ENCODE results near the gene SKIC3.

Gene SKIC3

DNA sequence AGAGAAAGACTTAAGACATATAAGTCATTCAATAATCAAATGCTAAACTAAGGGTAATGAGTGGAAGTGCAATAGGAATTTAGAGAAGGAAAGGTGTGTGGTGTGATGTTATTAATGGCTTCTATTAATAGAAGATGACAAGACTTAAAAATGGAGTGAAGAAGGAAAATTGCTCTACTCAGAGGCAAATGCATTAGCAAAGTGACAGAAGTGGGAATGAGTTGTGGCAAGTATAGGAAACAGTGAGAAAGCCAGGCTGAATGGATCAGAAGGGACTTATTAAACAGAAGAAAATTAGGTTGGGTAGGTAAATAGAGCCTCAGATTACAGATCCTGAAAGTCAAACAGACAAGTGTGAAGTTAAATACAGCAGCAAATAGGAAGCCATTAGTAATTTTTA lies 5.7 kb downstream of the SKIC3 start:
- Histone ChIP-seq H3K4me3 (ENCODE audit: low read depth, low read length) (no peak overlapping the region), H3K14ac (ENCODE audit: low read length) (no peak overlapping the region), H4K12ac (ENCODE audit: low read depth, low read length) (no peak overlapping the region), H3K4me1 (ENCODE audit: control insufficient read depth in 1 of 2, insufficient read depth in 2 of 2, low read length in 2 of 2) (peaks cover 5 to 6% of the 10 kb centered on the region in 2 experiments), H4K8ac (ENCODE audit: low read depth, low read length) (no peak overlapping the region), H2AFZ (ENCODE audit: insufficient read depth, low read length, poor library complexity) (no peak overlapping the region), H3K4ac (ENCODE audit: low read depth, low read length) (no peak overlapping the region), H3K27me3 (ENCODE audit: insufficient read depth, low read length) (no peaks in the 10 kb centered on the region), H2BK5ac (ENCODE audit: low read depth, low read length, poor library complexity) (no peak overlapping the region), H2BK12ac (ENCODE audit: low read length) (no peak overlapping the region), H3K9ac (ENCODE audit: low read length) (no peak overlapping the region), H3K9me3 (ENCODE audit: insufficient read depth, low read depth, low read length) (no peaks in the 10 kb centered on the region), H3K4me2 (ENCODE audit: low read length) (no peak overlapping the region), H3K23ac (ENCODE audit: low read length) (no peak overlapping the region), H2AK5ac (ENCODE audit: low read length) (no peak overlapping the region), H3K36me3 (ENCODE audit: control insufficient read depth in 1 of 2, insufficient read depth in 2 of 2, low read length in 2 of 2) (peaks cover 0 to 6% of the 10 kb centered on the region in 2 experiments), H2BK120ac (ENCODE audit: insufficient read depth, low read length, poor library complexity) (no peak overlapping the region), H3K18ac (ENCODE audit: low read length) (no peak overlapping the region), H3K79me1 (ENCODE audit: low read length) (no peaks in the 10 kb centered on the region), H3K27ac (ENCODE audit: low read depth, low read length) (no peak overlapping the region), H4K91ac (ENCODE audit: low read depth, low read length) (no peak overlapping the region), H3K79me2 (ENCODE audit: control insufficient read depth, insufficient read depth, low read length, poor library complexity) (no peaks in the 10 kb centered on the region)
- DNase-seq: no peak

DNA sequence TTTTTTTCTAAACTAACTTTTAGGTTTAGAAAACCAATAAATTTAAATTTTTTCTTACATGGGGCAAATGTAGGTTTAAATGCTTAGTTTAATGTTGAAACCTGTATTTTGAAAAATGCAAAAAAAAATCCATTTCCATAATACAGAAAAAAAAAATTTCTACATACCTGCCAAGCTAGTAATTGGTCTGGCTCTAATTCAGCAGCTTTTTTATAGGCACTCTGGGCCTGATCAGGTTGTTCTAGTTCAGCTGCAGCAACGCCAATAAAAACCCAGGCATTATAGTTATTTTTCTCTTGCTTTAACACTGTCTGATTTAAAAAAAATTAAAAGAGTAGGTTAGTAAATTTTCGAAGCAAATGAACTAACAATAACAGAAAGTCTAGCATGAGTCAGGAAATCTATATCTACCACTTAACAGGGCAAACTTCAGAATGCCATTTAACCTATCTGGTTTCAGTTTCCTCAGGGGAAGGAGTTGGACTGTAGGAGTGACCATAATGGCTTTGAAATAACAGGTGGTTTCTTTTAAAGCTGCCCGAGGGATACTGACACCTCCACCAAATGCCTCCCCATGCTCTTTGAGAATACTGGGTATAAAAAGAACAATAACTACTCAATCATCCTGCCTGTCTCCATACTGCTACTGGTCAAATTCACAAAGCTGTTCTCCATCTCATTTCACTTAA lies 11.6 kb downstream of the SKIC3 start:
- Histone ChIP-seq H3K4me1 (ENCODE audit: control insufficient read depth in 1 of 2, insufficient read depth in 2 of 2, low read length in 2 of 2) (no peaks in the 10 kb centered on the region), H3K23ac (ENCODE audit: low read length) (no peak overlapping the region), H3K79me1 (ENCODE audit: low read length) (no peaks in the 10 kb centered on the region), H3K79me2 (ENCODE audit: control insufficient read depth, insufficient read depth, low read length, poor library complexity) (no peaks in the 10 kb centered on the region), H2BK120ac (ENCODE audit: insufficient read depth, low read length, poor library complexity) (no peak overlapping the region), H3K27ac (ENCODE audit: low read depth, low read length) (no peak overlapping the region), H3K4me3 (ENCODE audit: low read depth, low read length) (no peak overlapping the region), H4K91ac (ENCODE audit: low read depth, low read length) (no peak overlapping the region), H2AFZ (ENCODE audit: insufficient read depth, low read length, poor library complexity) (no peak overlapping the region), H3K18ac (ENCODE audit: low read length) (no peak overlapping the region), H3K14ac (ENCODE audit: low read length) (no peak overlapping the region), H3K4me2 (ENCODE audit: low read length) (no peak overlapping the region), H3K27me3 (ENCODE audit: insufficient read depth, low read length) (no peaks in the 10 kb centered on the region), H3K9me3 (ENCODE audit: insufficient read depth, low read depth, low read length) (no peaks in the 10 kb centered on the region), H3K4ac (ENCODE audit: low read depth, low read length) (no peak overlapping the region), H4K12ac (ENCODE audit: low read depth, low read length) (no peak overlapping the region), H3K9ac (ENCODE audit: low read length) (no peak overlapping the region), H2BK12ac (ENCODE audit: low read length) (no peak overlapping the region), H2BK5ac (ENCODE audit: low read depth, low read length, poor library complexity) (no peak overlapping the region), H3K36me3 (ENCODE audit: control insufficient read depth in 1 of 2, insufficient read depth in 2 of 2, low read length in 2 of 2) (peaks cover 5 to 10% of the 10 kb centered on the region in 2 experiments), H2AK5ac (ENCODE audit: low read length) (no peak overlapping the region), H4K8ac (ENCODE audit: low read depth, low read length) (no peak overlapping the region)
- no peak for DNase-seq
- WGBS (ENCODE audit: extremely low coverage, insufficient coverage, insufficient read length): no CpG with 5 or more reads among the region's 3 CpGs

- H3K79me2 ChIP-seq (ENCODE audit: control insufficient read depth, insufficient read depth, low read length, poor library complexity): no peaks in the 10 kb centered on the region
- H2AK5ac ChIP-seq (ENCODE audit: low read length): no peak overlapping the region
- no peaks in the 10 kb centered on the region for H3K4me1 ChIP-seq (ENCODE audit: control insufficient read depth in 1 of 2, insufficient read depth in 2 of 2, low read length in 2 of 2)
- H4K8ac ChIP-seq (ENCODE audit: low read depth, low read length): no peak overlapping the region
- no peaks in the 10 kb centered on the region for H3K27me3 ChIP-seq (ENCODE audit: insufficient read depth, low read length)
- WGBS (ENCODE audit: extremely low coverage, insufficient coverage, insufficient read length): no CpG with 5 or more reads among the region's 2 CpGs
- no peak overlapping the region for H3K9ac ChIP-seq (ENCODE audit: low read length)
- no peak overlapping the region for H2BK12ac ChIP-seq (ENCODE audit: low read length)
- no peak overlapping the region for H3K23ac ChIP-seq (ENCODE audit: low read length)
- H3K18ac ChIP-seq (ENCODE audit: low read length): no peak overlapping the region
- no peaks in the 10 kb centered on the region for H3K79me1 ChIP-seq (ENCODE audit: low read length)
- no peak overlapping the region for H3K4me3 ChIP-seq (ENCODE audit: low read depth, low read length)
- H2AFZ ChIP-seq (ENCODE audit: insufficient read depth, low read length, poor library complexity): no peak overlapping the region
- H2BK120ac ChIP-seq (ENCODE audit: insufficient read depth, low read length, poor library complexity): no peak overlapping the region
- no peak overlapping the region for H2BK5ac ChIP-seq (ENCODE audit: low read depth, low read length, poor library complexity)
- no peak overlapping the region for H3K4me2 ChIP-seq (ENCODE audit: low read length)
- H3K14ac ChIP-seq (ENCODE audit: low read length): no peak overlapping the region
- no peak for DNase-seq
- no peak overlapping the region for H4K12ac ChIP-seq (ENCODE audit: low read depth, low read length)
- H3K36me3 ChIP-seq (ENCODE audit: control insufficient read depth in 1 of 2, insufficient read depth in 2 of 2, low read length in 2 of 2): peaks cover 5% of the 10 kb centered on the region in 2 experiments
- no peaks in the 10 kb centered on the region for H3K9me3 ChIP-seq (ENCODE audit: insufficient read depth, low read depth, low read length)
- no peak overlapping the region for H4K91ac ChIP-seq (ENCODE audit: low read depth, low read length)
- no peak overlapping the region for H3K4ac ChIP-seq (ENCODE audit: low read depth, low read length)
- no peak overlapping the region for H3K27ac ChIP-seq (ENCODE audit: low read depth, low read length)
Observed at GRCh38 chr5:95537501-95537900, 17.3 kb downstream of the SKIC3 start.

DNA sequence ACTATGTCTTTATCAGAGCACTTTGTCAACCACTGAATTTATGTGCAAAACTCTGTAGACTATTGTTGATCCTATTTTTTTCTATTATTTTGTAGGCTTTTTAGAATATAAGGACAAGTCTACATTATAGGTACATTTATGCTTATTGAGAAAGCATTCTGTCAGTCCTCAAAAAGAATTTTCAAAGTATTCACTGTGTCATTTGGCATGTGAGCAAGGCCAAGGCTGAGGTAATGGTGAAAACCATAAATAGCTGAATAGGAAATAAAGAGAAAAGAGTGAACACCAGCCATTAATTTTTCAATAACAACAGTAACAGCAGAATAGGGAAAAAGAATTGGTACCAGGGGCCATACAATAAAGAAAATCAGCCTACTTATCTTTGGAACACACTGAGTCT lies 21.0 kb downstream of the SKIC3 start:
- H2AK5ac ChIP-seq (ENCODE audit: low read length): no peak overlapping the region
- DNase-seq: peak in 1 of 2 donors; percentile 51
- H2BK12ac ChIP-seq (ENCODE audit: low read length): no peak overlapping the region
- H3K36me3 ChIP-seq (ENCODE audit: control insufficient read depth in 1 of 2, insufficient read depth in 2 of 2, low read length in 2 of 2): peaks cover 2 to 3% of the 10 kb centered on the region in 2 experiments
- H3K14ac ChIP-seq (ENCODE audit: low read length): no peak overlapping the region
- H2AFZ ChIP-seq (ENCODE audit: insufficient read depth, low read length, poor library complexity): no peak overlapping the region
- H4K91ac ChIP-seq (ENCODE audit: low read depth, low read length): no peak overlapping the region
- no peak overlapping the region for H3K4ac ChIP-seq (ENCODE audit: low read depth, low read length)
- H3K23ac ChIP-seq (ENCODE audit: low read length): no peak overlapping the region
- no peak overlapping the region for H3K9ac ChIP-seq (ENCODE audit: low read length)
- H3K4me3 ChIP-seq (ENCODE audit: low read depth, low read length): no peak overlapping the region
- no peak overlapping the region for H3K18ac ChIP-seq (ENCODE audit: low read length)
- H3K9me3 ChIP-seq (ENCODE audit: insufficient read depth, low read depth, low read length): no peaks in the 10 kb centered on the region
- H3K27ac ChIP-seq (ENCODE audit: low read depth, low read length): no peak overlapping the region
- no peaks in the 10 kb centered on the region for H3K4me1 ChIP-seq (ENCODE audit: control insufficient read depth in 1 of 2, insufficient read depth in 2 of 2, low read length in 2 of 2)
- H2BK120ac ChIP-seq (ENCODE audit: insufficient read depth, low read length, poor library complexity): no peak overlapping the region
- no peak overlapping the region for H2BK5ac ChIP-seq (ENCODE audit: low read depth, low read length, poor library complexity)
- no peak overlapping the region for H4K12ac ChIP-seq (ENCODE audit: low read depth, low read length)
- no peaks in the 10 kb centered on the region for H3K79me1 ChIP-seq (ENCODE audit: low read length)
- H3K79me2 ChIP-seq (ENCODE audit: control insufficient read depth, insufficient read depth, low read length, poor library complexity): no peaks in the 10 kb centered on the region
- H3K27me3 ChIP-seq (ENCODE audit: insufficient read depth, low read length): no peaks in the 10 kb centered on the region
- H4K8ac ChIP-seq (ENCODE audit: low read depth, low read length): no peak overlapping the region
- H3K4me2 ChIP-seq (ENCODE audit: low read length): no peak overlapping the region

Measured in trophoblast cell (in vitro differentiated cells and primary cell).